Measurements from ENCODE around the gene COX14.
"Not testable (repeated sequence)": the region's sequence is repeated elsewhere in the genome, so short reads cannot be mapped to it uniquely, and the experiment has no call there.

COX14 gene

GRCh38 chr12:50154947-50155346 lies 42.9 kb downstream of the COX14 start:
- not testable (repeated sequence) for DNase-seq (ENCODE audit: low read depth in 1 of 2, low spot score in 1 of 2)

GRCh38 chr12:50156641-50157040 lies 44.6 kb downstream of the COX14 start:
- DNase-seq (ENCODE audit: low read depth in 1 of 2, low spot score in 1 of 2), result no peak

GRCh38 chr12:50157259-50157658 lies 45.2 kb downstream of the COX14 start:
- DNase-seq (ENCODE audit: low read depth in 1 of 2, low spot score in 1 of 2), result no peak

DNA sequence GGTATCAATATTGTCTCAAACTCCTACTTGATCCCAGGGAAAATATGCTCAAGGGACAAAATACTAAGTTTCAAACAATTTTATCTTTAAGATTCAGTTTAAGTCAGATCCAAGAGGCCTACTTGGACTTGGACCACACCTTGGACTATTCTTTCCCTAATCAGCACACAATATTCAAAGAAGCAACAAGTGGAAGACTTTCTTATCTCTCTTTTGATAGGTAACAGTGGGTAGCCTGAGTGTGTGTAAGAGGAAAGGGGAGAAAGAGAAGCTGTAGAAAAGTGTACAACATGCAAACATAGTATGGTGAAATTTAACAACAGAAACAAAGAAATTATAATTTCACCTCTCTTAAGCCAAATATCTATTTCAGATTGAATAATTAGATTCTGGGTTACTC lies 48.6 kb downstream of the COX14 start:
- DNase-seq (ENCODE audit: low read depth in 1 of 2, low spot score in 1 of 2), result no peak

DNA sequence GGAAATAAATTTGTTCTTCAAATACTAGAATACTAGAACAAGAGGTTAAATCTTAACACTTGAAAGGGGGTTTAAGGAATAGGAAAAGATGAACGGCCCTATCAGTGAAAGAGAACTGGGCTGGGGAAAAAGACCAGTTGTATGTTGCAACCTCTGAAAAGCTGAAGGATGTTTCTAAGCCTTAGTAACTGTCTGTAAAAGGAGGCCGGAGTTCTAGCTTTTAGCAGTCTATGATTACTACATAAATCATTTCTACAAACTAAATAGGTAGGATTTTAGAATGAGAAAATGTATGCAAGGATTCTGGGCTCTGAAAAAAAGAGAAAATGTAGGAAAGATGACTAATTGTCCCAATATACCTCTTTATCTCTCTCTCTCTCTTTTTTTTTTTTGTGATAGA lies 50.2 kb downstream of the COX14 start:
- no peak for DNase-seq (ENCODE audit: low read depth in 1 of 2, low spot score in 1 of 2)

DNA sequence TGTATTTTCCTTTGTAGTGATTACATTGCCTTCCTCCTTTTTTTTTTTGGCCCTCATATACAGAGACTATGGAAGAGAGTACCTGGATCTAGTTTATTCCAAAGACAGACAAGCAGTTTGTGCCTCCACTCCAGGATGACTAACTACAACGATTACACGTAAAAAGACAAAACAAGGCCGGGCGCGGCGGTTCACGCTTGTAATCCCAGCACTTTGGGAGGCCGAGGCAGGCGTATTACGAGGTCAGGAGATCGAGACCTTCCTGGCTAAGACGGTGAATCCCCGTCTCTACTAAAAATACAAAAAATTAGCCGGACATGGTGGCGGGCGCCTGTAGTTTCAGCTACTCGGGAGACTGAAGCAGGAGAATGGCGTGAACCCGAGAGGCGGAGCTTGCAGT lies 52.9 kb downstream of the COX14 start:
- no peak for DNase-seq (ENCODE audit: low read depth in 1 of 2, low spot score in 1 of 2)

GRCh38 chr12:50166799-50167048 lies 54.7 kb downstream of the COX14 start:
- peak; percentile 37 to 39 for DNase-seq (ENCODE audit: low read depth in 1 of 2, low spot score in 1 of 2)

DNA sequence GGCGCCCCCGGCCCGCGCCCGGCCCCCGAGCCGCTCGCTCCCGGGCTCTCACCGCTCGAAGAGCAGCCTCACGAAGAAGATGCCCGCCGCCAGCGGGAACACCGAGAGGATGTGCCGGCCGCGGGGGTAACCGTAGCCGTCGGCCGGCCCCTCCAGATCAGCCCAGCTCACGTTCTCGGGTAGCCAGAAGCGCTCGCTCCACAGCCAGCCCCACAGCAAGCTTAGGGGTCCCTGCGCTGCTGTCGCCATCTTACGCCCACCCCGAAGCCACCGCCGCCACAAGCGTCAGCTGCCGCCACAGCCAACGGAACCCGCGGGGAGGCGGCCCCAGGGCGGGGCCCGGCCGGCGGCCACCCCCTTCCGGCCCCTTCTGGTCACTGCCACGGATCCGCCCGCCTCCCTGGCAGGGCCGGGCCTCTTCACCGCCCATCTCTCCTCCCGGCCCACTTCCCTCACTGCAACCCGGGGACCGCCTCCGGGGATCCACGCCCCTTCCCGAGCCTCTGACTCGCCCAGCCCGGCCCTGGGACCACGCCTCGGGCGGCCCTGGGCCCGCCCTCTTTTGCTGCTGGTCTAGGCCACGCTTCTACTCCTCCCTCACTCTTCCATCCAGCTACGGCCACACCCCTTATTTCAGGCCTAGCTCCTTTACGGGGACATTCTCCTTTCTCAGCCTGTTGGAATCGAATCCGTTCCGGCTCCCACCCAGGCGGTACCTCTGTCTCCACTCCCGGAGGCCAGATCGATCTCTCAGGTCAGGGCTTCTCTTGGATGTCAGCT lies 55.2 kb downstream of the COX14 start, which contains the start of gene CERS5:
TSS of gene CERS5 (minus strand) at position 321 of the 780 bp plus-strand sequence. CDS start at position 249, 72 bp downstream.
- peak; percentile 90 to 96 for DNase-seq (ENCODE audit: low read depth in 1 of 2, low spot score in 1 of 2)
